HepG2 (cell line): ENCODE results near the gene IGFL2. TPM values are rescaled to one million over a fixed set of nuclear protein-coding genes. Genes with fewer than 3 reads are reported as not detected.

Experiments used
- ATAC-seq: fragments of 200-7000 bp; cut with Tn5 transposase; 3 replicates; pipeline ENCODE4 v1.9.1; 2020; ENCODE audit warnings: mild to moderate bottlenecking, moderate library complexity
- BruUV-seq: library from RNA; stranded (reverse); fragments of 400-500 nt; replicated peaks from 2 replicates; lab custom pipeline; 2021; lab: Mats Ljungman, UMichigan
- CTCF ChIA-PET: fragments of 300-600 bp; formaldehyde crosslinking; extraction: SDS; loops from one replicate; lab custom pipeline; 2021; ENCODE audit warnings: low total read pairs, inconsistent platforms, low intra/inter-chr PET ratio; lab: Yijun Ruan, JAX
- POLR2A ChIA-PET: fragments of 350-600 bp; sonication (Branson Sonifier 250); formaldehyde crosslinking; loops from one replicate; lab custom pipeline; 2020; ENCODE audit warnings: antibody characterized with exemption, inconsistent platforms; lab: Yijun Ruan, JAX
- DNase-seq: peaks from one replicate; pipeline ENCODE4 v3.0.0-alpha.2; 2015; ENCODE audit warnings: low spot score
- FAIRE-seq: peaks from 3 replicates; lab custom pipeline; 2011; peaks lifted over from hg19 to GRCh38; lab: Jason Lieb, UNC
- H2AFZ ChIP-seq: one replicate; pipeline ENCODE4 v1.6.1; 2011; ENCODE audit warnings: low read length, inconsistent platforms
- H3K27ac ChIP-seq: fragments of 300-600 bp; 3 replicates; pipeline ENCODE4 v1.8.0; 2011; ENCODE audit warnings: mixed run types, mild to moderate bottlenecking, mixed read lengths, low read length, inconsistent platforms; ENCODE audit not compliant: insufficient read depth; ENCODE audit errors: extremely low read length
- H3K27me3 ChIP-seq, 2 experiments: fragments of 200-600 bp in 1 of 2; 2 replicates in 1 of 2; 3 replicates in 1 of 2; pipeline versions ENCODE4 v1.6.0 to v1.8.0; 2011; ENCODE audit warnings: low read length in 2 of 2, mild to moderate bottlenecking in 2 of 2, moderate library complexity in 2 of 2, inconsistent platforms in 1 of 2; ENCODE audit not compliant: insufficient read depth in 2 of 2, control insufficient read depth in 1 of 2
- H3K36me3 ChIP-seq, 2 experiments: fragments of 200-600 bp in 1 of 2; replicated peaks in 1 of 2; 2 replicates in 1 of 2; 3 replicates in 1 of 2; pipeline versions ENCODE4 v1.5.1 to v1.8.0; 2011; ENCODE audit warnings: low read length in 2 of 2, inconsistent platforms in 1 of 2; ENCODE audit not compliant: insufficient read depth in 2 of 2, control insufficient read depth in 1 of 2
- H3K4me1 ChIP-seq: 2 replicates; pipeline ENCODE4 v1.5.1; 2012; ENCODE audit warnings: low read length, inconsistent platforms; ENCODE audit not compliant: insufficient read depth
- H3K4me2 ChIP-seq: 2 replicates; pipeline ENCODE4 v1.6.0; 2011; ENCODE audit warnings: low read depth, low read length, inconsistent platforms
- H3K4me3 ChIP-seq, 3 experiments: fragments of 200-600 bp in 1 of 3; sonication (generic), shearing (Covaris generic) in 1 of 3; replicated peaks in 1 of 3; 2 replicates each; pipeline ENCODE4 v1.5.1; 2011 to 2016; ENCODE audit warnings: low read length in 3 of 3, inconsistent platforms in 2 of 3, low read depth in 2 of 3, mild to moderate bottlenecking in 2 of 3, control low read depth in 1 of 3, mixed read lengths in 1 of 3; ENCODE audit not compliant: insufficient read depth in 1 of 3
- H3K79me2 ChIP-seq: one replicate; pipeline ENCODE4 v1.6.1; 2011; ENCODE audit warnings: low read length, inconsistent platforms; ENCODE audit not compliant: insufficient read depth
- H3K9ac ChIP-seq: 2 replicates; pipeline ENCODE4 v1.6.0; 2011; ENCODE audit warnings: mild to moderate bottlenecking, low read depth, low read length, inconsistent platforms; ENCODE audit not compliant: insufficient read depth
- H3K9me3 ChIP-seq: 2 replicates; pipeline ENCODE4 v1.5.1; 2012; ENCODE audit warnings: mild to moderate bottlenecking, low read length
- H4K20me1 ChIP-seq: 2 replicates; pipeline ENCODE4 v1.6.0; 2011; ENCODE audit warnings: inconsistent platforms, mild to moderate bottlenecking, low read length, moderate library complexity; ENCODE audit not compliant: insufficient read depth
- MTA3 ChIP-seq: sonication (generic); formaldehyde crosslinking; IDR thresholded peaks from 2 replicates; pipeline ENCODE4 v1.4.0; 2020; ENCODE audit warnings: missing genetic modification reagents
- RBFOX2 ChIP-seq: fragments of 200-400 bp; formaldehyde crosslinking; IDR thresholded peaks from 2 replicates; pipeline ENCODE4 v1.6.1; 2017; ENCODE audit warnings: low read depth, mild to moderate bottlenecking, low read length
- SIN3B ChIP-seq: fragments of 150-350 bp; IDR thresholded peaks from 2 replicates; pipeline ENCODE4 v1.6.1; 2014; ENCODE audit warnings: low read length
- TEF ChIP-seq: sonication (generic); formaldehyde crosslinking; IDR thresholded peaks from 2 replicates; pipeline ENCODE4 v1.5.0; 2020; ENCODE audit warnings: missing genetic modification reagents
- ZNF337 ChIP-seq: sonication (generic); formaldehyde crosslinking; IDR thresholded peaks from 2 replicates; pipeline ENCODE4 v1.5.1; 2020; ENCODE audit warnings: missing genetic modification reagents, low read depth, mild to moderate bottlenecking, borderline replicate concordance
- ZNF383 ChIP-seq: sonication (generic); formaldehyde crosslinking; IDR thresholded peaks from 2 replicates; pipeline ENCODE4 v1.4.0; 2020; ENCODE audit warnings: missing genetic modification reagents, mild to moderate bottlenecking, borderline replicate concordance
- ZNF432 ChIP-seq: sonication (generic); formaldehyde crosslinking; IDR thresholded peaks from 2 replicates; pipeline ENCODE4 v1.5.0; 2020; ENCODE audit warnings: missing genetic modification reagents, mild to moderate bottlenecking, borderline replicate concordance
- ZNF766 ChIP-seq: sonication (generic); formaldehyde crosslinking; IDR thresholded peaks from 2 replicates; pipeline ENCODE4 v1.5.0; 2020; ENCODE audit warnings: missing genetic modification reagents, borderline replicate concordance
- ZNF816 ChIP-seq: sonication (generic); formaldehyde crosslinking; IDR thresholded peaks from 2 replicates; pipeline ENCODE4 v1.8.0; 2022; ENCODE audit warnings: missing genetic modification reagents, mild to moderate bottlenecking, borderline replicate concordance
- ZXDC ChIP-seq: sonication (generic); formaldehyde crosslinking; IDR thresholded peaks from 2 replicates; pipeline ENCODE4 v1.5.0; 2020; ENCODE audit warnings: mild to moderate bottlenecking, missing genetic modification reagents
- WGBS: methylation state at CpG from one replicate; pipeline ENCODE4 v1.1.6; 2017; ENCODE audit warnings: low lambda C conversion rate; 5-methylcytosine and 5-hydroxymethylcytosine counted together
- in situ Hi-C: cut with HindIII; loops from 2 replicates; pipeline ENCODE4 v1.10.0; 2017; ENCODE audit warnings: low pct_unique_long_range_greater_than_20kb; ENCODE audit not compliant: extremely low pct_ligation_motif_present
- intact Hi-C: fragments of 100-400 bp; cut with micrococcal nuclease; formaldehyde crosslinking; loops from one replicate; pipeline ENCODE4 v1.10.0; 2022; ENCODE audit not compliant: unreplicated experiment
- polyA plus RNA-seq, 8 experiments: library from polyadenylated mRNA; depleted of rRNA in 3 of 8; stranded (reverse) in 7 of 8; unstranded in 1 of 8; fragments of >200 nt; fragmentation: Illumina TruSeq in 4 of 8; extraction: Trizol in 4 of 8; gene quantifications; 2 replicates each; pipeline versions ENCODE4 v1.2.1 to v1.2.3, GENCODE V29; 2011 to 2016; ENCODE audit warnings: low read depth in 4 of 8, missing spikeins in 1 of 8, mixed read lengths in 1 of 8; ENCODE audit not compliant: insufficient read depth in 1 of 8
- total RNA-seq, 5 experiments: library from RNA; depleted of rRNA; stranded (reverse); fragments of >200 nt; fragmentation: Illumina TruSeq; extraction: Trizol; gene quantifications; 2 replicates each; pipeline ENCODE4 v1.2.3, GENCODE V29; 2016; ENCODE audit warnings: low read depth in 1 of 5

The IGFL2 gene
- total and polyA plus RNA-seq, 2 of the 13 experiments (the other 11 are each of a cell fraction or from before 2014, with no cell fraction given), result not detected

GRCh38 chr19:46115396-46116106 lies 32.5 kb upstream of the IGFL2 start:
- in situ Hi-C loops, result no loop called here
- no peaks in the 10 kb centered on the region for H3K36me3 ChIP-seq
- H3K4me3 ChIP-seq, result no peak overlapping the region
- ChIA-PET CTCF (no interaction called here), POLR2A (no interaction called here)
- FAIRE-seq (no peak), ATAC-seq (no peak), DNase-seq (no peak)
- H3K79me2 ChIP-seq, result no peaks in the 10 kb centered on the region
- intact Hi-C loops, result no loop called here
- H3K4me2 ChIP-seq, result no peak overlapping the region
- BruUV-seq, result no TSS peak
- H3K27ac ChIP-seq, result no peak overlapping the region
- no peaks in the 10 kb centered on the region for H3K4me1 ChIP-seq
- no peaks in the 10 kb centered on the region for H4K20me1 ChIP-seq
- 41% methylated on average over 9 of the region's 9 CpGs for WGBS
- no peaks in the 10 kb centered on the region for H3K9me3 ChIP-seq
- no peak for TF ChIP-seq ZNF337 (CRISPR knock-in tag)
- no peak for TF ChIP-seq ZNF432 (CRISPR knock-in tag)
- no peak for TF ChIP-seq TEF
- TF ChIP-seq ZNF816 (CRISPR knock-in tag), result no peak
- no peak for TF ChIP-seq MTA3 (CRISPR knock-in tag)
- no peak for TF ChIP-seq RBFOX2
- no peak for TF ChIP-seq SIN3B
- no peak for TF ChIP-seq ZNF383
- no peak for TF ChIP-seq ZXDC (CRISPR knock-in tag)
- TF ChIP-seq ZNF766, result no peak
- TF ChIP-seq, all 625 proteins: peak for 0
- Histone ChIP-seq H3K9ac (no peak overlapping the region), H3K27me3 (no peaks in the 10 kb centered on the region; a peak in 2 of 5 replicates), H2AFZ (no peak overlapping the region)
